ENCODE results near the gene USP51.

- TF ChIP-seq CTCF (IDR thresholded peaks at IDR 0.05; ENCODE audit: insufficient read depth, low read depth, low read length) (no peak), EZH2 (IDR thresholded peaks at IDR 0.05; ENCODE audit: insufficient read depth, low read length) (no peak)
These were observed 2.5 kb downstream of the USP51 start for GRCh38 chrX:55487143-55487542.
